ENCODE results near the gene TBPL2.

The TBPL2 gene

GRCh38 chr14:55451398-55451797 lies 11.0 kb upstream of the TBPL2 start:
- DNase-seq (ENCODE audit: low read depth in 2 of 2): peak; percentile 47 to 92
- TF ChIP-seq, protein P1, sequence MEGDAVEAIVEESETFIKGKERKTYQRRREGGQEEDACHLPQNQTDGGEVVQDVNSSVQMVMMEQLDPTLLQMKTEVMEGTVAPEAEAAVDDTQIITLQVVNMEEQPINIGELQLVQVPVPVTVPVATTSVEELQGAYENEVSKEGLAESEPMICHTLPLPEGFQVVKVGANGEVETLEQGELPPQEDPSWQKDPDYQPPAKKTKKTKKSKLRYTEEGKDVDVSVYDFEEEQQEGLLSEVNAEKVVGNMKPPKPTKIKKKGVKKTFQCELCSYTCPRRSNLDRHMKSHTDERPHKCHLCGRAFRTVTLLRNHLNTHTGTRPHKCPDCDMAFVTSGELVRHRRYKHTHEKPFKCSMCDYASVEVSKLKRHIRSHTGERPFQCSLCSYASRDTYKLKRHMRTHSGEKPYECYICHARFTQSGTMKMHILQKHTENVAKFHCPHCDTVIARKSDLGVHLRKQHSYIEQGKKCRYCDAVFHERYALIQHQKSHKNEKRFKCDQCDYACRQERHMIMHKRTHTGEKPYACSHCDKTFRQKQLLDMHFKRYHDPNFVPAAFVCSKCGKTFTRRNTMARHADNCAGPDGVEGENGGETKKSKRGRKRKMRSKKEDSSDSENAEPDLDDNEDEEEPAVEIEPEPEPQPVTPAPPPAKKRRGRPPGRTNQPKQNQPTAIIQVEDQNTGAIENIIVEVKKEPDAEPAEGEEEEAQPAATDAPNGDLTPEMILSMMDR (IDR thresholded peaks at IDR 0.05; ENCODE audit: low read depth, low read length): no peak
- no peak overlapping the region for H3K4me3 ChIP-seq (replicated peaks in 1 of 2; ENCODE audit: low read depth in 2 of 2, low read length in 2 of 2)

DNA sequence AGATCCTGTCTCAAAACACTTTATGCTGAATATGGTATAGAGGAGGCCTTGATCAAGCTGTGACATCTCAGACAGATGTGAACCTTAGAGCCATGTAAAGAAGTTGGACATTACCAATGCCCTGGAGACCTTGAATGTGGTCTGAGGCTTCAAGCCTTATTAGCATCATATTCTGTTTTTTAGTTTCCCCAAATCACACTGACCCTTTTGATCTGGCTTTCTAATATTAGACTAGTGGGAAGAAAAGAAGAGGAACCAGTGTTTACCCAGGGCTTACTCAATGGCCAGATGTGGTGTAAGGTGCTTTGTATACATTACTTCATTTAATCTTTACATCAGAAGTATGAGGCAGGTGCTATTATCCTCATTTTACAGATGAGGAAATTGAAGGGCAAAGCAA lies 10.6 kb upstream of the TBPL2 start:
- no peak for DNase-seq (ENCODE audit: low read depth in 2 of 2)
- no peak overlapping the region for H3K4me3 ChIP-seq (replicated peaks in 1 of 2; ENCODE audit: low read depth in 2 of 2, low read length in 2 of 2)
- TF ChIP-seq, protein P1 (IDR thresholded peaks at IDR 0.05; ENCODE audit: low read depth, low read length): no peak

DNA sequence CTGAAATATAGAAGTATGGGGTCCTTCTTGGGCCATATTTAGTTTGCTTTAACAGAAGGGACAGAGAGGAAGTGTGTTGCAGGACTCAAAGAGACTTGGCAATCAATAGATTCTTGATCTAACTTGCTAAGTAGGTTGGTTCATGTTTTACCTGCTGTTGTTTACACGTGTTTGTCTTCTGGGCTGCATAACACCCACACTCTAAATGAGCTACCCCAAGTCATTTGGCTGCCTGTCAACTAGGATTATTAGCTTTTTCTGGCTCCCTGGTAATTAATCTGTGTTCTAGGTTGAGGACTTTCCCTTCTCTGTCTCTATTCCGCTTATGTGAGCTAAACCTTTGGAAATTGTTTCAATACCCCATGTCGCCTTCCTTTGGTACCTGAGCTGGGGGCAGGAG lies 10.1 kb upstream of the TBPL2 start:
- TF ChIP-seq, protein P1 (IDR thresholded peaks at IDR 0.05; ENCODE audit: low read depth, low read length): no peak
- no peak for DNase-seq (ENCODE audit: low read depth in 2 of 2)

DNA sequence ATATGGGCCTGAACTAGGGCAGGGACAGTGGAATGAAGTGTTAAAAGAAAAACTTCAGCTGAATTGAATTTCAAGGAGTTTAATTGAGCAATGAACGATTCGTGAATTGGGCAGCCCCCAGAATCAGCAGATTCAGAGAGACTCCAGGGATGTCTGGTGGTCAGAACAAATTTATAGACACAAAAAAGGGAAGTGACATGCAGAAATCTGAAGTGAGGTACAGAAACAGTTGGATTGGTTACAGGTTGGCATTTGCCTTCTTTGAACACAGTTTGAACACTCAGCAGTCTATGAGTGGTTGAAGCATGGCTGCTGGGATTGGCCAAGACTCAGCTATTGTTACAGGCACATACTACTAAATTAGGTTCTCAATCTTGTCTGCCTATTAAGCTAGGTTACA lies 9.7 kb upstream of the TBPL2 start:
- DNase-seq (ENCODE audit: low read depth in 2 of 2): no peak
- TF ChIP-seq, protein P1 (IDR thresholded peaks at IDR 0.05; ENCODE audit: low read depth, low read length): no peak

More for the DNA sequence above, 10.1 kb upstream of the TBPL2 start:
- no peak overlapping the region for H3K4me3 ChIP-seq (replicated peaks in 1 of 2; ENCODE audit: low read depth in 2 of 2, low read length in 2 of 2)

GRCh38 chr14:55449116-55449515 lies 8.7 kb upstream of the TBPL2 start:
- TF ChIP-seq, protein P1 (IDR thresholded peaks at IDR 0.05; ENCODE audit: low read depth, low read length): no peak

More for the DNA sequence above, 9.7 kb upstream of the TBPL2 start:
- no peak overlapping the region for H3K4me3 ChIP-seq (replicated peaks in 1 of 2; ENCODE audit: low read depth in 2 of 2, low read length in 2 of 2)

GRCh38 chr14:55448141-55448614 lies 7.8 kb upstream of the TBPL2 start:
- TF ChIP-seq, protein P1 (IDR thresholded peaks at IDR 0.05; ENCODE audit: low read depth, low read length): no peak
- peak; percentile 93 to 96 for DNase-seq (ENCODE audit: low read depth in 2 of 2)
- H3K4me3 ChIP-seq (replicated peaks in 1 of 2; ENCODE audit: low read depth in 2 of 2, low read length in 2 of 2): no peak overlapping the region

More at GRCh38 chr14:55449116-55449515, 8.7 kb upstream of the TBPL2 start:
- peak in 1 of 2 donors; percentile 53 for DNase-seq (ENCODE audit: low read depth in 2 of 2)
- H3K4me3 ChIP-seq (replicated peaks in 1 of 2; ENCODE audit: low read depth in 2 of 2, low read length in 2 of 2): no peak overlapping the region

- peak; percentile 81 to 90 for DNase-seq (ENCODE audit: low read depth in 2 of 2)
- TF ChIP-seq, protein P1 (IDR thresholded peaks at IDR 0.05; ENCODE audit: low read depth, low read length): no peak
- H3K4me3 ChIP-seq (replicated peaks in 1 of 2; ENCODE audit: low read depth in 2 of 2, low read length in 2 of 2): no peak overlapping the region
Observed at GRCh38 chr14:55446833-55447232, 6.4 kb upstream of the TBPL2 start.
